Activated T-helper 1 cell treated with anti-CD3 and anti-CD28 coated beads, Interleukin-12 subunit alpha, Interleukin-12 subunit beta, Interleukin-2, Interleukin-4 antibody, amounts not matched to agents 30 ng/mL and 10 ng/mL and 1 ng/mL, durations not matched to agents 14 hours and 24 hours and 36 hours (primary cell): ENCODE data around the gene DHRS7C. TPM values are rescaled to one million over a fixed set of nuclear protein-coding genes. Genes with fewer than 3 reads are reported as not detected.

Experiments used
- DNase-seq: peaks from one replicate; pipeline ENCODE4 v3.0.0; 2021; ENCODE audit warnings: low spot score
- H3K27ac Mint-ChIP-seq: one replicate; pipeline ENCODE4 v1.8.0; 2021; ENCODE audit warnings: mild to moderate bottlenecking, mixed read lengths
- H3K27me3 Mint-ChIP-seq: one replicate; pipeline ENCODE4 v1.8.0; 2022; ENCODE audit warnings: mild to moderate bottlenecking, moderate library complexity, mixed read lengths; ENCODE audit not compliant: insufficient read depth
- H3K36me3 Mint-ChIP-seq: one replicate; pipeline ENCODE4 v1.8.0; 2021; ENCODE audit warnings: low read depth, mixed read lengths
- H3K4me1 Mint-ChIP-seq: one replicate; pipeline ENCODE4 v1.8.0; 2021; ENCODE audit warnings: low read depth, mixed read lengths
- H3K4me3 Mint-ChIP-seq: one replicate; pipeline ENCODE4 v1.8.0; 2021; ENCODE audit warnings: mild to moderate bottlenecking, moderate library complexity, mixed read lengths
- H3K9me3 Mint-ChIP-seq: one replicate; pipeline ENCODE4 v1.8.0; 2021; ENCODE audit warnings: mixed read lengths
- intact Hi-C: fragments of 100-400 bp; cut with micrococcal nuclease; formaldehyde crosslinking; loops from one replicate; pipeline ENCODE4 v1.15.1; 2024
- total RNA-seq: library from RNA; stranded (reverse); gene quantifications from 2 replicates; pipeline ENCODE4 v1.2.3, GENCODE V29; 2022

DHRS7C gene
- total RNA-seq, 1 donor from 2014 or later = not detected

- intact Hi-C loops = no loop called here
- Mint-ChIP-seq H3K27me3 (no peaks in the 10 kb centered on the region), H3K27ac (no peak overlapping the region), H3K4me3 (no peak overlapping the region), H3K36me3 (no peaks in the 10 kb centered on the region), H3K4me1 (no peaks in the 10 kb centered on the region), H3K9me3 (no peaks in the 10 kb centered on the region)
- no peak for DNase-seq
These were observed 22.2 kb downstream of the DHRS7C start for GRCh38 chr17:9769036-9769695.

GRCh38 chr17:9768381-9768934 is 22.9 kb downstream of the DHRS7C start:
- Mint-ChIP-seq H3K36me3 (no peaks in the 10 kb centered on the region), H3K9me3 (no peaks in the 10 kb centered on the region), H3K4me3 (no peak overlapping the region), H3K27me3 (peaks cover 2% of the 10 kb centered on the region), H3K4me1 (no peaks in the 10 kb centered on the region), H3K27ac (no peak overlapping the region)
- intact Hi-C loops = no loop called here
- no peak for DNase-seq

- DNase-seq = no peak
- Mint-ChIP-seq H3K27me3 (peaks cover 2% of the 10 kb centered on the region), H3K4me1 (no peaks in the 10 kb centered on the region), H3K4me3 (no peak overlapping the region), H3K27ac (no peak overlapping the region), H3K36me3 (no peaks in the 10 kb centered on the region), H3K9me3 (no peaks in the 10 kb centered on the region)
- intact Hi-C loops = no loop called here
These were observed 23.9 kb downstream of the DHRS7C start for GRCh38 chr17:9767432-9767991.

- intact Hi-C loops = no loop called here
- H3K36me3 Mint-ChIP-seq = no peaks in the 10 kb centered on the region
- no peak overlapping the region for H3K27ac Mint-ChIP-seq
- H3K27me3 Mint-ChIP-seq = peaks cover 2% of the 10 kb centered on the region
- no peaks in the 10 kb centered on the region for H3K9me3 Mint-ChIP-seq
- H3K4me1 Mint-ChIP-seq = no peaks in the 10 kb centered on the region
- no peak for DNase-seq
- H3K4me3 Mint-ChIP-seq = no peak overlapping the region
These were observed 24.4 kb downstream of the DHRS7C start for GRCh38 chr17:9766970-9767369.

GRCh38 chr17:9765322-9765721 is 26.1 kb downstream of the DHRS7C start:
- no peak overlapping the region for H3K4me3 Mint-ChIP-seq

DNA sequence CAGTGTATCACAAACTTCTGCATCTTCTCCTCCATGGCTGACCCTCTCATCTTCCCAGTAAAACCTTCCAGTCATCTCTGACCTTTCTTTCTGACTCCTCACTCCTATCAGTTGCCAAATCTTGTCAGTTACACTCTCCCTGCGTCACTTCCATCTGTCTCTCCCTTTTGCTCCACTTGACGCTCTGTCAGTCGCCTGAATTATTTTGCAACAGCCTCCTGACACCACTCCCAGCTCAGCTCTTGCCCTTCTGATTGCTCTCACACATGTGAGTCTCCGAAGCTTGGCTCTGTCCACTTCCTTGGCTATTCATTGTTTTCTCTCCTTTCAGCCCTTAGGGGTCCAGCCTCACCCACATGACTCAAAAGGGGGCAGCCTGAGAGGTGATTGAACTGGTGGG is 27.7 kb downstream of the DHRS7C start:
- intact Hi-C loops = no loop called here
- Mint-ChIP-seq H3K27me3 (peaks cover 2% of the 10 kb centered on the region), H3K4me1 (no peaks in the 10 kb centered on the region), H3K9me3 (no peaks in the 10 kb centered on the region), H3K36me3 (no peaks in the 10 kb centered on the region), H3K4me3 (no peak overlapping the region), H3K27ac (no peak overlapping the region)
- no peak for DNase-seq

More at GRCh38 chr17:9765322-9765721, 26.1 kb downstream of the DHRS7C start:
- H3K9me3 Mint-ChIP-seq = no peaks in the 10 kb centered on the region
- no peak for DNase-seq
- H3K27ac Mint-ChIP-seq = no peak overlapping the region
- peaks cover 2% of the 10 kb centered on the region for H3K27me3 Mint-ChIP-seq
- H3K36me3 Mint-ChIP-seq = no peaks in the 10 kb centered on the region
- intact Hi-C loops = no loop called here
- no peaks in the 10 kb centered on the region for H3K4me1 Mint-ChIP-seq

GRCh38 chr17:9760266-9760665 is 31.1 kb downstream of the DHRS7C start:
- no peak overlapping the region for H3K4me3 Mint-ChIP-seq
- no peak overlapping the region for H3K27ac Mint-ChIP-seq
- H3K36me3 Mint-ChIP-seq = no peaks in the 10 kb centered on the region
- H3K27me3 Mint-ChIP-seq = peaks cover 2% of the 10 kb centered on the region
- H3K4me1 Mint-ChIP-seq = no peaks in the 10 kb centered on the region
- intact Hi-C loops = no loop called here
- DNase-seq = no peak
- no peaks in the 10 kb centered on the region for H3K9me3 Mint-ChIP-seq

DNA sequence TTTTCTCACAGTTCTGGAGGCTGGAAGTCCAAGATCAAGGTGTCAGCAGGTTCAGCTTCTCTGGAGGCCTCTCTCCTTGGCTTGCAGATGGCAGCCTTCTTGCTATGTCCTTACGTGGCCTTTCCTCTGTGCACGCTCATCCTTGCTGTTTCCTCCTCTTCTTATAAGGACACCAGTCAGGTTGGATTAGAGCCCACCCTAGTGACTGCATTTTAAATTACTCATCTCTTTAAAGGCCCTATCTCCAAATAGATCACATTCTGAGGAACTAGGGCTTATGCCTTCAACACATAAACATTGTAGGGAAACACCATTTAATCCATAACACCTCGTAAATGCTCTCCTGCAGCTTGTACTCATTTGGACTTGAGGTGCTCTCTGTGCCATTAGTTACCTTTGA is 36.3 kb downstream of the DHRS7C start:
- Mint-ChIP-seq H3K9me3 (no peaks in the 10 kb centered on the region), H3K36me3 (no peaks in the 10 kb centered on the region), H3K4me1 (no peaks in the 10 kb centered on the region), H3K27ac (no peak overlapping the region), H3K4me3 (no peak overlapping the region), H3K27me3 (peaks cover 4% of the 10 kb centered on the region)
- DNase-seq = no peak
- intact Hi-C loops = no loop called here

- no peaks in the 10 kb centered on the region for H3K4me1 Mint-ChIP-seq
- H3K4me3 Mint-ChIP-seq = no peak overlapping the region
- intact Hi-C loops = no loop called here
- no peaks in the 10 kb centered on the region for H3K9me3 Mint-ChIP-seq
- H3K27ac Mint-ChIP-seq = no peak overlapping the region
- H3K36me3 Mint-ChIP-seq = no peaks in the 10 kb centered on the region
- peaks cover 6% of the 10 kb centered on the region for H3K27me3 Mint-ChIP-seq
- no peak for DNase-seq
These were observed 40.9 kb downstream of the DHRS7C start for GRCh38 chr17:9750524-9750923.

DNA sequence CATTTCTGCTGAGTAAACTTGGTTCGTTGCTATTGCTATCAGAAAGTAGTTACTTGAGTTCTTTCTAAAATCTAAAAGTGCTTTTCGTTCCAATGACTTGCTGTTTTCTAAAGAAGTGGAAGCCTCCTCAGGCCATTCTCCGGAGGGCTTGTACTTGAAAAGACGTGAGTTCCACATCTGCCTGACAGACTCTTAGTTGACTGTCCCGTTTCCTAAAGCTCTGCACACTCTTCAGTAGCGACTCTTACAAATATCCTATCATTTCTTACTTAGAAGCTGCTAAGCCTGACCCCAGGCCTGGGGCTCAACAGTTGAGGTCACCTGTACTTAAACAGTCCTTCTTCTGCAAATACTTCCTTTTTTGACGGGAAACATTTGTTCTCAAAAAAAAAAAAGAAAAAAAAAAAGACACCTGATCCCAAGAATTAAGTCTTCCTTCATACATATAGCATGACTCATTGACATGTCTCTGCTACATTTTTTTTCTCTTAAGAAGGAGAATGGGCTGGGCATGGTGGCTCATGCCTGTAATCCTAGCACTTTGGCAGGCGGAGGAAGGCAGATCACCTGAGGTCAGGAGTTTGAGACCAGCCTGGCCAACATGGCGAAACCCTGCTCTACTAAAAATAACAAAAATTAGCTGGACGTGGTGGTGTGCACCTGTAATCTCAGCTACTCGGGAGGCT is 61.5 kb downstream of the DHRS7C start:
- intact Hi-C loops = no loop called here
- H3K36me3 Mint-ChIP-seq = no peaks in the 10 kb centered on the region
- no peaks in the 10 kb centered on the region for H3K4me1 Mint-ChIP-seq
- H3K27ac Mint-ChIP-seq = no peak overlapping the region
- no peak for DNase-seq
- H3K27me3 Mint-ChIP-seq = peaks cover 1% of the 10 kb centered on the region
- H3K9me3 Mint-ChIP-seq = no peaks in the 10 kb centered on the region
- H3K4me3 Mint-ChIP-seq = no peak overlapping the region

DNA sequence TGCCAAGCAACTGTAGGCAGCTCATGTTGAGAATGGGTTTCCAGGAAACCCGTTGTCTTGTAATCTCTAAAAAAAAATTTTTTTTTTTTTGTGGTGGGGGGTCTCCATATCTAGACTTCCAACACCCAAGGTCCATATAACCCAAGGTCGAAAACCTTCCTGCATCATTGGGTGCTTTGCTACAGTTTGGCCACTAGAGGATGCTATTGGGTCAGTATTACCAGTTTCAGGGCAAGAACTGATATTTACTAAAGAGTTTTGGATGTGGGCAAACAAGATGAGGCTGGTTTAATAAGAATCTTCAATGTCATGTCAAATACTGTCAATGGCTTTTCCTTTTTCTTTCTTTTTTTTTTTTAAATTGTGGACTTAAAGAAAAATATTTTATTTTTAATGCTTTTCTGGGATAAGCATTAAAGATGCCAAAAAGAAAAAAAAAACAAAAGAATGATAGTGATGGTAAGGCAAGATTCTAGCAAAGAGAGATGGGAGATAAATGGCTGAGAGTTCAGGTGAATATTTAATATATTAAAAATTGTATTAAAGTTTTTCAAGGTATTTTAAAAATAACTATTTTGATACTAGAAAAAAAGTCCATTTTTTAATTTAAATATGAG is 62.2 kb downstream of the DHRS7C start:
- Mint-ChIP-seq H3K4me1 (no peaks in the 10 kb centered on the region), H3K36me3 (no peaks in the 10 kb centered on the region), H3K4me3 (no peak overlapping the region), H3K27me3 (peaks cover 1% of the 10 kb centered on the region), H3K27ac (no peak overlapping the region), H3K9me3 (no peaks in the 10 kb centered on the region)
- intact Hi-C loops = no loop called here
- DNase-seq = no peak

DNA sequence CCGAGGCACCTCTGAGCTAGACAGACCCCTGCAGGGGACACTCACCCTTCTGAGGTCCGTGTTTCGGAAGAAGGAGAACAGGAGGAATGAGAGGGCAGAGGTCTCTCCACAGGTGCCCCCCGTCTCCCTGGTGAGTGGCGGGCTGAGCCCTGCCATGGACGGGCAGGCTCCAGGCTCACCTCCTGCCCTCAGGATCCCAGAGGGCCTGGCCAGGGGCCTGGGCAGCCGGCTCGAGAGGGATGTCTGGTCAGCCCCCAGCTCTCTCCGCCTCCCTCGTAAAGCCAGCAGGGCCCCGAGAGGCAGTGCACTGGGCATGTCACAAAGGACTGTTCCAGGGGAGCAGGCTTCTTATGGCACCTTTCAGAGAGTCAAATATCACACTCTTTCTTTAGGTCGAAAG is 62.8 kb downstream of the DHRS7C start:
- DNase-seq = no peak
- intact Hi-C loops = no loop called here
- H3K27ac Mint-ChIP-seq = no peak overlapping the region

GRCh38 chr17:9728005-9728404 is 63.4 kb downstream of the DHRS7C start:
- H3K27ac Mint-ChIP-seq = no peak overlapping the region
- peaks cover 1% of the 10 kb centered on the region for H3K27me3 Mint-ChIP-seq
- H3K9me3 Mint-ChIP-seq = no peaks in the 10 kb centered on the region
- no peak for DNase-seq
- H3K4me3 Mint-ChIP-seq = no peak overlapping the region
- H3K4me1 Mint-ChIP-seq = no peaks in the 10 kb centered on the region
- intact Hi-C loops = no loop called here
- H3K36me3 Mint-ChIP-seq = no peaks in the 10 kb centered on the region

More for the DNA sequence above, 62.8 kb downstream of the DHRS7C start:
- H3K36me3 Mint-ChIP-seq = no peaks in the 10 kb centered on the region
- H3K4me3 Mint-ChIP-seq = no peak overlapping the region
- no peaks in the 10 kb centered on the region for H3K9me3 Mint-ChIP-seq
- no peaks in the 10 kb centered on the region for H3K4me1 Mint-ChIP-seq
- H3K27me3 Mint-ChIP-seq = peaks cover 1% of the 10 kb centered on the region
